HG03354 (cell line): ENCODE data around the gene LONRF2.

Experiments
- ATAC-seq: cut with Tn5 transposase; IDR thresholded peaks from one replicate; pipeline ENCODE4 v1.9.1; 2021; ENCODE audit warnings: mild to moderate bottlenecking; ENCODE audit not compliant: unreplicated experiment, poor library complexity, severe bottlenecking

LONRF2 gene

DNA sequence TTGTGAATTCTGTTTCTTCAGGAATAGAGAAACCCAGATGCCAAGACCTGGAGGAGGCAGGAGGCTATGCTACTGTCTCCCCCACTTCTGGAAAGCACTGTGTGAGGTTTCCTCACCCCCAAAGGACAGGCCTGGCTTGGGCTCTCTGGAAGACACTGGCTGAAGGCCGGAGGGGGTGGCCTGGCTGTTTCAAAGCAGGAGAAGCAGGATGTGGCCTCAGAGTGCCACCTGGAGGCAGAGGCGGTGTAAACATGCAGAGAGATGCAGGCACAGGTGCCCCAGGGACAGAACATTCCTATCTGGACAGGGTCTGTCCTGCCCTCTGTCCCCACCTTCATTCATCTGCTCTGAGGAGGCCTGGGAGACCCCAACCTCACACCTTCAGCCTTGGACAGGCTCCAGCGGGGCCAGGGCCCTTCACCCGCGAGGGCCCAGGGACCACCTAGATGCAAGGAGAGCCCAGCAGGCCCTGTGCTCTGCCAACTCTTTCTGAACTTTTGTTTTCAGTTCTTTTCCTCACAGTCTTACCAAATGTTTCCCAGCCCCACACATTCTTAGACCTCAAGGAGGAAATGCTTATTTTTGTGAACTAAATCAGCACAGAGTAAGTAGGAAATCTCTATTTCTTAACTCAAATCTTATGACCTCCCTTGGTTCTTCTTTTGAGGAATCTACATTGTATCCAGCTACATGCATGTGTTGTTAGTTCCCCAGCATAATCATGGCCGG lies 79.2 kb downstream of the LONRF2 start:
- ATAC-seq, result peak; percentile 41

DNA sequence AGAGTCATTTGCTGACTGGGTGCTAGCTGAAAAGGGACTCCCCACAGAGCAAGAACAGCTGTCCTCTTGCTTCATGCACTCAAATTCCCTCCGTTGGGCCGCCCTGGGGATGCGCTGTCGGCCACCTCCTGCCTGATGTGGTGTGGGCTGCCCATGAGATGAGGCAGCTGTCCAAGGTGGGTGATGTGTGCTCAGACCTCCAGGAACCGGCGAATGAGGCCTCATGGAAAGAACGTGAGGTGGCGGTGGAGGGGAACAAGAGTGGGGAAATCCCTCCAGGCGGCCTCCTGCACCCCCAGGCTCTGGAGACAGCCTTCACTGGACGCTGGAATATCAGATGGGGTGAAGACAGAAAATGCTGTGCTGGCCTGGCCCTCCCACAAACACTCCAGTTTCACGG lies 79.8 kb downstream of the LONRF2 start:
- ATAC-seq, result no peak

DNA sequence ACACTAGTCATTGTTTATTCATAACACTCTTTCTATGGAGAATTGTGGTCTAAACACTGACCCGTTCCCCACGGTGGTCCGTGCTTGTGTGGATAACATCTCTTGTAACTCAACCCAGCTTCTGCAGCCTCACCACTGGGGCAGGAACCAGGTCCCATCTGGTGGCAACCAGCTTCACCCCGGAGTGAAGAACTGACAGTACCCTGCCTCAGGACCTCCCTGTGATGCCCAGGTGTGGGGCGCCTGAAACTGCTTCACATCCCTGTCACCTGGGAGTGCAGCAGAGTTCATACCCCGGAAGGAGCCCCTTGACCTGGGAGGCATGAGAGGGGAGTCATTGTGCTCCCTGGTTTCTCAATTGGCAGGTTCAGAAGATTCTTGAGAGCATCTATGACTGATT lies 81.1 kb downstream of the LONRF2 start:
- ATAC-seq, result no peak

DNA sequence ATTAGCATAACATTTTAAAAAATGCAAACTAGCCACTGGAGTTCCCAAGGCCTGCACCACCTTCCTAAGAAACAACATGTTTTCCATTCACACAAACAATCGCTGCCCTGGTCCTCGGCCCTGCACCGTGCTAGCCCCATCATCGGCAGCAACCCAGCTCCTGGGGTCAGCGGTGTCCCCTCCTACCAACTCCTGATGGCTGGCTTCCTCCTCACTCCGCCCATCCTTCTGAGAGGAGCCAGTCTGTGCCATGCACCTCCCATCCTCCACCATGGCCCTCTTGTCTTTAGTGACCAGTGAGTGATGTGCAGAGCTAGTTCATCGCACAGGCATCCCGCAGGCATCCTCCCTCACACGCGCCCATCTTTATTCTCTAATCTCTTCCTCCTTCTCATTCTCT lies 81.9 kb downstream of the LONRF2 start:
- no peak for ATAC-seq

DNA sequence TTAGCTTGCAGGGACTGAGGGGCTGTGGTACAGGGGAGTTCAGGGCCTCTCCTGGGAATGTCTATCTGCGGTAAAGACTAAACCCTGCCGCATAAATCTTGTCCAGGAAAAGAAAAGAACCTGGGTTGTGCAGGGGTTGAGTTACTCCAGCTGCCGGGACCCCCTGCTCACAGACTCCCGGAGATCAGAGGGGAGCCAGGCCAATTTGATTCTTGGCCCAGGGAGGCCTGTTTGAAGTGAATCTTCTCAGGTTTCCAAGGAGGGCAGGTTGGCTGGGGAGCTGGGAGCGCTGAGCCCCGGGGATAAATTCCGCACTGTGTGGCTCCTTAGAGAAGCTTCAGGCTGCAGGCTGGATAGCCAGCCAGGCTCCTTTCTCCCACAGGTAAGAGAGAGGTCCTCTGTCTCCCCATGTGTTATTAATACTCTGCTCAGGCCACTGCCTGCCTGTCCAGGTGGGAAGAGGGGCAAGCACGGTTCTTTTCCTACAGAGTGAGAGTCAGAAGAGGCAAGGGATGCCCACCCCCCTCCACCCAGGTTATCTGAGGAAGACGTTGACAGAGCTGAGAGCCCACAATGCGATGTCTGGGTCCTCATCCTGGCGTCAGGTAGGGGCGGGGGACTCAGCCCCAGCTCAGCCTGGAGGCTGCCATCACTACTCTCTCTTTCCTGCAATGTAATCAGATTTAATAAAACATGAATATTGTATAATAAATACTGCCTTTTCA lies 82.7 kb downstream of the LONRF2 start:
- ATAC-seq, result no peak

DNA sequence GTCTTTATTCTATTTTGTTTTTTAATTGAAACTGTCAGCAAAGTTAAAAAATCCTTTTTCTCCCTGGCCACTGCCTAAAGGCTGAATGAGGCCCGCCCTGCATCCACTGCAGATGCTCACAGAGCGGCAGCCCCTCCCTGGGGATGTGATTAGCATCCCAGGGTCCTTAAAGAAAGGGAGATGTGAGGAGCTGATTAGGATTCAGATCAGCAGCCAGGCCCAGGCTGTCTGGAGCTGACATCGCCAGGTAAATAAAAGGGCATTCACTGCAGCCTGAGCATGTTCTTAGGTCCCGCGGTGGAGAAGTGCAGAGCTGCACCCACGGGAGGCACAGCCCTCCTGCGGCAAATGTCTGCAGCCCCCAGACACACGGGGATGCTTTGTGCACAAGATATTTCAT lies 83.8 kb downstream of the LONRF2 start:
- ATAC-seq, result no peak

DNA sequence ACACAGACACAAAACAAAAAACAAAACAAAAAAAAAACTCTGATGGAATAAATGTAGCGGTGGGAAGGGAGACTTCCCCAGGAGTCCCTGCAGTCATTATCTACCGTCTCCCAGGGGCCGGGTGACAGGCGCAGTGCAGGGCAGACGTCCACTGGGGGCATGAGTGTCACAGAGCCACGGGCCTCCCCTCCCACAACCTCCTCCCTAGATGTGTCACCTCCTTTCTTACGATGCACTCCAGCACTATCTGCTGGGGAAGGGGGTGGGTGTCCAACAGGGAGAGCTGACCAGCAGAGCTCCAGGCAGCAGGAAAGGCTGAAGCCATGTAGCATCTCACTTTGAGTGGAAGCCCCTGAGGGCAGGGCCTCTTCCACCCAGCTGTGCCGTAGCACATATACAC lies 84.5 kb downstream of the LONRF2 start:
- ATAC-seq, result no peak

DNA sequence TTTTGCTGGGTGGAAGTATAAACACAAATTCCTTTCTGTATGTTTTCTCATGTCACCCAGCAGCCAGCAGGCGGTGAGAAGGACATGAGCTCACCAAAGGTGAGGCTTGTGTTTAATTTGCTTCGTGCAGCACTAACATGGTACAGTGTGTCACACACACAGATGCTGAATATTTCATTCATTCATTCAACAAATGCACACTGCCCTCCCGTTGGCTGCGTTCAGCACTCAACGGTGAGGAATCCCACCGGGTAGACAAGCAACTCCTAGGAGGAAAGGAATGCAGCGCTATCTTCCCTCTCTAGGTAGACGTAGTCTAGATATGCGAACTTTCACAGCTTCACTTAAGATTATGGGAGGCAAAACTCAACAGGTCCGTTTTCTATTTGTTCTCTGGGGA lies 85.1 kb downstream of the LONRF2 start:
- ATAC-seq, result no peak

DNA sequence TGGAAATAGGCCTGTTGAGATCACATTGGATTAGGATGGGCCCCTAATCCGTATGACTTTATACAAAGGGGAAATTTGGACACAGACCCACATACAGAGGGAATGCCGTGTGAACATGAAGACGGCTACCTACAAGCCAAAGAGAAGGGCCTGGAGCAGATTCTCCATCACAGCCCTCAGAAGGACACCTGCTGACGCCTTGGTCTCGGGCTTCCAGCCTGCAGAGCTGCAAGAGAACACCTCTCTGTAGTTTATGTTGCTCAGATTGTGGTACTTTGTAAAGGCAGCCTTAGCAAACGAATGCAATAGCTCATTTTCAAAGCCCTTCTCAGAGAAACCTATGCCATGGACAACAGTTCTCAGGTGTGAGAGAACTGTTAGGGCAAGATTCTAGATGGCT lies 86.1 kb downstream of the LONRF2 start:
- no peak for ATAC-seq

DNA sequence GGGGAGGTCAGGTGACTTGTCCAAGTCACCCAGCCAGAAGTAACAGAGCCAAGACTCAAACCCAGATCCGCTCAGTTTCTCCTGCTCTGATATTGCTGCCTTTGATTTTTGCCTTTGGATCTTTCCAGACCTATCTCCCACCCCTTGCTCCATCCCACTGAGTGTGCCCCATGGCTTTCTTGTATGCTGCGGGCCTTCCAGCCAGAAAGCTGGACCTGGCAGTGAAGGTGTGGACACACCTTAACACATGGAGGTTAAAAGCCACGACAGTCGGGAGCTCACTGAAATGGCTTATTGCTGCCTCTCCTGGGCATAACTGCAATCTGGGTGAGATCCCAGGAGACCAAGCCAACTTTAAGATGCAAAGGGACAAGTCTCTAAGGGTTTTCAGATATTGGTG lies 86.7 kb downstream of the LONRF2 start:
- ATAC-seq, result no peak

DNA sequence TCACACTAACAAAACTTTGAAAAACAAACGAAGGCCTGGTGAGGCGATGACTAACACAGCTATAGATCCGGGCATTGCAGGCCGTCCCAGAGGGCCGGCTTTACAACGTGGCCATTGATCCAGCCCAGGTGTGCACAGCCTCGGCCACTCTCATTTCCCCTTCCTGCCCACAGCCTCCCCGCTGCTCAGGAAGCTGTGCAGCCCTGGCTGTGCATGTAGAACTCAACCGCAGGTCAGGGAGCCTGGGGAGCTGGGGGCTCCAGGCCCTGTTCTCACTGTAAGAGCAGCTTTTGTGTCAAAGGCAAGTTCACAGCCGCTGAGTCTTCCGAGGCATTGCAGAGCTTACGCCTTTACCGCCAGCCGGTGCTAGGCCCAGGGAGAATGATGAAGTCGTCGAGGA lies 87.2 kb downstream of the LONRF2 start:
- ATAC-seq, result peak; percentile 95

DNA sequence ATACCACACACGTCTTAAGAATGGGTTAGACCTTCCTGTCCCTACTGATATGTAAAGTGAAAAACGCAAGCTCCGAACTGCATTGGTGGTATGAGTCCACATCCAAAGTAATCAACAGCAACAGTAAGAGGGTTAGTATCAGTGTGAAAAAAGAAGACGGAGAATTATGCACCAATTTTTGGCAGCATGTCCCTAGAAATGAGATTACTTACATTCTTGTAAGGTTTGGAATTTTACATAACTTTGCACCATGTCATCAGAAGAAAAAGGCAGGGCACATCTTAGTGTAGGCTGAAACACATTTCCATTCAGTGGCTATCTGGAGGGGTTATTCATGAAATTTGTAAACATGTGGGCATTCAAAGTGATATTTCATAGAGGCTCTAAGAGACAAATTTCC lies 88.2 kb downstream of the LONRF2 start:
- ATAC-seq, result no peak

DNA sequence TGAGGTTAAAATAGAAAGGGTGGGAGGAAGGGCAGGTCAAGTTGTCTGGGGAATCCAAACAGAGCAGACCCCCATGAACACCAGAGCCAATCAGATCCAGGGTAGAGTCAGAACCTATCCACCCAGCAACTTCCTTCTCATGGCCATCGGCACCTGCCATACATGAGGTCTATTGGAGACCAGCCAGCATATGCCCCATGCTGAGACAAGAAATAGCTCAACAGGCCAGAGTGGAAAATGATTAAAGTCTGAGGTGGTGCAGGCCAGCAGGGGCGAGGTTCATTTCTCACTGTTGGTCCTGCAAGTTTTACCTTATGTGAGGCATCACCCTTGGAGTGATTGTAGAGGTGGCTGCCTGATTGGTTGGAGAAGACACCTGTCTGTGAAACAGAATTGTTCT lies 89.2 kb downstream of the LONRF2 start:
- no peak for ATAC-seq

DNA sequence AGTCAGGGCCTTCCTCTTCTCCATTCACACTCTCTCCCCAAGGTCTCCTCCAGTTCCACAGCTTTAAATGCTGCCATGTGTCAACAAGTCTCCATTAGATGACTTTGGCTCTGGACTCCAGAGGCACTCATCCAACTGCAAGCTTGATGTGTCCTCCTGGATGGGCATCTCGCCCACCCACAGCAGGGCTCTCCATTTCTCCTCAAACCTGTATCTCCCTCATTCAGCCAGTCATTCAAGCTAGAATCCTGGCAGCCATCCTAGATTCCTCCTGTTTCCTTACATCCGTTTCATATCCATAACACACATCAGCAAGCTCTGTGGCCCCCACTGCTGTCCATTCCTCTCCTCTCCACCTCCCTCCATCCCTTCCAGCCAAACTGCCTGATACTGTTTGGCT lies 91.5 kb downstream of the LONRF2 start:
- ATAC-seq, result no peak

DNA sequence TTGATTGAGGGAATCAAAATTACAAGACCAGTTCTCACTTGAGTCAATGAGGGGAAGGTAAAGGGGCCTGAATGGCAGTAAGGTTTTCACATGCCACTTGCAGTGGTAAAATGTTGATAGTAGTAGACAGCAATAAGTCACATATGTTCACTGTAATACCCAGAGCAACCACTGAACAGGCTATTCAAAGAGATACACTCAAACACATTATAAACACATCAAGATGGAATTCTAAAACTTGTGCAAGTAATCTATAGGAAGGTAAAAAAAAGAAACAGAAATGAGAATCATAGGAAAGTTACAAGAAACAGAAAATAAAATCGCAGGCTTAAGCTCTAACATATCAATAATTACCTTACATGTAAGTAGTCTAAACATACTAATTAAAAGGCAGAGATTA lies 93.3 kb downstream of the LONRF2 start:
- ATAC-seq, result no peak

DNA sequence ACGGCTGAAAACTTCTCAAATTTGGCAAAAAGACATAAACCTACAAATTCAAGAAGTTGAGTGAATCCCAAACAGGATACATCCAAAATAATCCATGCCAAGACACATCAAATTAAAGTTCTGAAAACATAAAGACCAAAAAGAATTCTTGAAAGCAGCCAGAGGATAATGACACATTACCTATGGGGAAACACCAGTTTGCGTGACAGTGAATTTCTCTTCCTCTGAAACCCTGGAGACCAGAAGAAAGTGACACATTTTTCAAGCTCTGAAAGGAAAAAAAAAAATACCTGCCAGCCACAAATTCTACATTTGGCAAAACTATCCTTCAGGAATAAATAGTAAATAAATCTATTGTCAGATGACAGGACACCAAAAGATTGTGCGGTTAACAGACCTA lies 93.9 kb downstream of the LONRF2 start:
- ATAC-seq, result no peak

DNA sequence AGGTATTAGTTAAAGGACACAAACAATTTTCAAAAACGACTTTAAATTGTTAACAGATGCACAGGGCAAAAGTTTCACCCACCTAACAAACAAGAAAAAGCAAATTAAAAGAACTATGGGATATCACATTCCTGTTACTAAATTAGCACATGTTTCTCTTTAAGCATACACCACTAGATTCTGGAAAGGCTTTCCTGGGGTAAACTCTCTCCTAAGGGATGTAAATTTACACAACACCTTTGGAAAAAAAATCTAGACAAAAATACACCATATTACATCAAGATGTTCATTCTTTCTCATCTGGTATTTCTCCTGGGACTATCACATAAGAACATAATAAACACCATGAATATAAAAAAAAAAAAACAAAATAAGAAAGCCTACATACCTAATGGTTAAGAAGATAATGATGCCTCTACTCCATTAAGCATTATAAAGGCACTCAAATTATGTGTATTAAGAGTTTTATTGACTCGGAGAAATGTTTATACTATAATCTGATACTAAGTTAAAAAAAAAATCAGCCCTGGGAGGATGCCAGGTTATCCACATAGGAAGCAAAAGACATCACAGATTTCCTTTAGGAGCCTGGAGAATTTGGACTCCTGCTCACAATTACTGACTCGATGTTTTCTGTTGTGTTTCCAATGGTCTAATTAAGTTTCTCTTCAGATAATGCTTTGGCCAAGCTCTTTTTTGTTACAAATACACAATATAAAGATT lies 97.2 kb downstream of the LONRF2 start:
- ATAC-seq, result no peak

DNA sequence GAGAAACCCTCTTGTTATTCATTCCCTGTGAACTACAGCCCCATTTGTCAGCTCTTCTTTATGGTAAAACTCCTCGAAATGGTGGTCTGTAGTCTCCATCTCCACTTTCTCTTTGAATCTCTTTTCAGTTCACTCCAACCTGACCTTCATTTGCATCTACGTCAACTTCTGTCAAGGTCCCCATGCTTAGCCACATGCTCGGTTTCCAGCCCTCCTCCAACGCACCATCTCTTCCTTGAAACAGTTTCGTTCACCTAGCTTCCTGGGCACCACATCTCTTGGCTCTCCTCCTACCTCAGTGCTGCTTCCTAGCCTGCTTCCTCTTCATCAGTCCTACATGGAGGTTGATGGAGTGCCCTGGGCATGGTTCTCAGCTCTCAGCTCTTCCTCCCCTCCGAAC lies 98.8 kb downstream of the LONRF2 start:
- no peak for ATAC-seq
